ENCODE measurements around the gene PRDM5.

- TF ChIP-seq, protein P1, sequence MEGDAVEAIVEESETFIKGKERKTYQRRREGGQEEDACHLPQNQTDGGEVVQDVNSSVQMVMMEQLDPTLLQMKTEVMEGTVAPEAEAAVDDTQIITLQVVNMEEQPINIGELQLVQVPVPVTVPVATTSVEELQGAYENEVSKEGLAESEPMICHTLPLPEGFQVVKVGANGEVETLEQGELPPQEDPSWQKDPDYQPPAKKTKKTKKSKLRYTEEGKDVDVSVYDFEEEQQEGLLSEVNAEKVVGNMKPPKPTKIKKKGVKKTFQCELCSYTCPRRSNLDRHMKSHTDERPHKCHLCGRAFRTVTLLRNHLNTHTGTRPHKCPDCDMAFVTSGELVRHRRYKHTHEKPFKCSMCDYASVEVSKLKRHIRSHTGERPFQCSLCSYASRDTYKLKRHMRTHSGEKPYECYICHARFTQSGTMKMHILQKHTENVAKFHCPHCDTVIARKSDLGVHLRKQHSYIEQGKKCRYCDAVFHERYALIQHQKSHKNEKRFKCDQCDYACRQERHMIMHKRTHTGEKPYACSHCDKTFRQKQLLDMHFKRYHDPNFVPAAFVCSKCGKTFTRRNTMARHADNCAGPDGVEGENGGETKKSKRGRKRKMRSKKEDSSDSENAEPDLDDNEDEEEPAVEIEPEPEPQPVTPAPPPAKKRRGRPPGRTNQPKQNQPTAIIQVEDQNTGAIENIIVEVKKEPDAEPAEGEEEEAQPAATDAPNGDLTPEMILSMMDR (IDR thresholded peaks at IDR 0.05; ENCODE audit: low read length), result no peak
- TF ChIP-seq EZH2 (IDR thresholded peaks at IDR 0.05; ENCODE audit: borderline replicate concordance, low read length), result no peak
Observed at GRCh38 chr4:120844528-120844921, 78.0 kb downstream of the PRDM5 start.

Data from OCI-LY1 (cell line).